Kidney capillary endothelial cell (primary cell): ENCODE data around the gene LYPD6.
A peak's percentile ranks its signal among the peaks of the same experiment; 100 is the strongest.

Source experiments
- DNase-seq: peaks from one replicate; pipeline ENCODE4 v3.0.0-alpha.2; 2018; ENCODE audit warnings: low spot score

The LYPD6 gene

GRCh38 chr2:149348291-149348690 lies 17.9 kb downstream of the LYPD6 start:
- no peak for DNase-seq

GRCh38 chr2:149353421-149353820 lies 23.0 kb downstream of the LYPD6 start:
- DNase-seq, result no peak

- no peak for DNase-seq
Measured at GRCh38 chr2:149355716-149356422, 25.5 kb downstream of the LYPD6 start.

- DNase-seq, result no peak
Measured at GRCh38 chr2:149357058-149357457, 26.7 kb downstream of the LYPD6 start.

- no peak for DNase-seq
Measured at GRCh38 chr2:149360106-149360505, 29.7 kb downstream of the LYPD6 start.

GRCh38 chr2:149363958-149364357 lies 33.6 kb downstream of the LYPD6 start:
- DNase-seq, result no peak

- no peak for DNase-seq
Measured at GRCh38 chr2:149364839-149365238, 34.5 kb downstream of the LYPD6 start.

GRCh38 chr2:149365931-149366583 lies 35.7 kb downstream of the LYPD6 start:
- no peak for DNase-seq

- no peak for DNase-seq
Measured at GRCh38 chr2:149370061-149370775, 39.8 kb downstream of the LYPD6 start.

- no peak for DNase-seq
Measured at GRCh38 chr2:149371476-149371875, 41.1 kb downstream of the LYPD6 start.

- DNase-seq, result no peak
Measured at GRCh38 chr2:149375801-149376361, 45.5 kb downstream of the LYPD6 start.

GRCh38 chr2:149380205-149380604 lies 49.8 kb downstream of the LYPD6 start:
- no peak for DNase-seq

- DNase-seq, result no peak
Measured at GRCh38 chr2:149383340-149383739, 53.0 kb downstream of the LYPD6 start.

- no peak for DNase-seq
Measured at GRCh38 chr2:149385350-149385749, 55.0 kb downstream of the LYPD6 start.

- DNase-seq, result no peak
Measured at GRCh38 chr2:149387411-149387810, 57.0 kb downstream of the LYPD6 start.

- DNase-seq, result no peak
Measured at GRCh38 chr2:149388120-149388816, 57.9 kb downstream of the LYPD6 start.

GRCh38 chr2:149389506-149390167 lies 59.2 kb downstream of the LYPD6 start:
- no peak for DNase-seq

GRCh38 chr2:149393614-149394013 lies 63.2 kb downstream of the LYPD6 start:
- no peak for DNase-seq

GRCh38 chr2:149394864-149395263 lies 64.5 kb downstream of the LYPD6 start:
- DNase-seq, result peak; percentile 12

- DNase-seq, result no peak
Measured at GRCh38 chr2:149399934-149400615, 69.7 kb downstream of the LYPD6 start.

GRCh38 chr2:149400997-149401396 lies 70.6 kb downstream of the LYPD6 start:
- DNase-seq, result no peak
